ENCODE data around the gene THAP10.
A peak's percentile ranks its signal among the peaks of the same experiment; 100 is the strongest.

THAP10 gene

GRCh38 chr15:70853318-70853972 lies 38.8 kb downstream of the THAP10 start:
- DNase-seq, result peak; percentile 71

GRCh38 chr15:70852501-70853317 lies 39.5 kb downstream of the THAP10 start:
- no peak for DNase-seq

- DNase-seq, result no peak
Measured at GRCh38 chr15:70851889-70852288, 40.3 kb downstream of the THAP10 start.

- no peak for DNase-seq
Measured at GRCh38 chr15:70845602-70846360, 46.5 kb downstream of the THAP10 start.

GRCh38 chr15:70837476-70837875 lies 54.8 kb downstream of the THAP10 start:
- DNase-seq, result no peak

- DNase-seq, result no peak
Measured at GRCh38 chr15:70835841-70836240, 56.4 kb downstream of the THAP10 start.

- DNase-seq, result no peak
Measured at GRCh38 chr15:70835415-70835814, 56.8 kb downstream of the THAP10 start.

GRCh38 chr15:70834999-70835398 lies 57.2 kb downstream of the THAP10 start:
- DNase-seq, result no peak

GRCh38 chr15:70833861-70834765 lies 58.1 kb downstream of the THAP10 start:
- peak; percentile 84 for DNase-seq

GRCh38 chr15:70833422-70833821 lies 58.8 kb downstream of the THAP10 start:
- no peak for DNase-seq

GRCh38 chr15:70832176-70832575 lies 60.1 kb downstream of the THAP10 start:
- DNase-seq, result no peak

All from right hindlimb (tissue), 1 donor.